Memory B cell (primary cell): ENCODE measurements around the gene GLP1R.

Experiments used
- ATAC-seq: fragments of 150-1000 bp; cut with Tn5 transposase; 2 replicates; pipeline ENCODE4 v1.10.0; 2021; ENCODE audit warnings: low read depth, mild to moderate bottlenecking, moderate library complexity
- DNase-seq, 2 donors: peaks; one replicate each; pipeline ENCODE4 v3.0.0; 2022; ENCODE audit warnings: low spot score in 2 of 2
- H3K27ac Mint-ChIP-seq: one replicate; pipeline ENCODE4 v1.8.0; 2022; ENCODE audit warnings: mild to moderate bottlenecking, moderate library complexity, mixed read lengths
- H3K27me3 Mint-ChIP-seq: one replicate; pipeline ENCODE4 v1.8.0; 2022; ENCODE audit warnings: mixed read lengths
- H3K36me3 Mint-ChIP-seq: one replicate; pipeline ENCODE4 v1.8.0; 2022; ENCODE audit warnings: mild to moderate bottlenecking, mixed read lengths
- H3K4me1 Mint-ChIP-seq: one replicate; pipeline ENCODE4 v1.8.0; 2022; ENCODE audit warnings: mixed read lengths
- H3K4me3 Mint-ChIP-seq: one replicate; pipeline ENCODE4 v1.8.0; 2022; ENCODE audit warnings: mild to moderate bottlenecking, moderate library complexity, mixed read lengths
- H3K9me3 Mint-ChIP-seq: one replicate; pipeline ENCODE4 v1.8.0; 2022; ENCODE audit warnings: mixed read lengths

The GLP1R gene

GRCh38 chr6:39051399-39052122, 3.0 kb downstream of the GLP1R start:
- no peak for ATAC-seq
- H3K27ac Mint-ChIP-seq: no peak overlapping the region
- H3K27me3 Mint-ChIP-seq: peaks cover 31% of the 10 kb centered on the region
- DNase-seq: no peak
- H3K36me3 Mint-ChIP-seq: no peaks in the 10 kb centered on the region
- H3K4me1 Mint-ChIP-seq: peaks cover 5% of the 10 kb centered on the region
- no peaks in the 10 kb centered on the region for H3K9me3 Mint-ChIP-seq
- no peak overlapping the region for H3K4me3 Mint-ChIP-seq

GRCh38 chr6:39053016-39053624, 4.5 kb downstream of the GLP1R start:
- Mint-ChIP-seq H3K4me1 (peaks cover 5% of the 10 kb centered on the region), H3K36me3 (no peaks in the 10 kb centered on the region), H3K27me3 (peaks cover 25% of the 10 kb centered on the region), H3K9me3 (no peaks in the 10 kb centered on the region), H3K4me3 (no peak overlapping the region), H3K27ac (no peak overlapping the region)
- DNase-seq (no peak), ATAC-seq (no peak)

- Mint-ChIP-seq H3K27me3 (peaks cover 29% of the 10 kb centered on the region), H3K4me1 (peaks cover 5% of the 10 kb centered on the region), H3K36me3 (no peaks in the 10 kb centered on the region), H3K27ac (no peak overlapping the region), H3K9me3 (no peaks in the 10 kb centered on the region), H3K4me3 (no peak overlapping the region)
- no peak for DNase-seq
- ATAC-seq: no peak
Observed at GRCh38 chr6:39053854-39054576, 5.4 kb downstream of the GLP1R start.

- Mint-ChIP-seq H3K36me3 (no peaks in the 10 kb centered on the region), H3K4me1 (peaks cover 3% of the 10 kb centered on the region), H3K27me3 (peaks cover 28% of the 10 kb centered on the region), H3K9me3 (no peaks in the 10 kb centered on the region), H3K27ac (no peak overlapping the region), H3K4me3 (no peak overlapping the region)
- DNase-seq (no peak), ATAC-seq (no peak)
Observed at GRCh38 chr6:39054577-39055142, 6.1 kb downstream of the GLP1R start.

GRCh38 chr6:39055661-39056060, 7.1 kb downstream of the GLP1R start:
- H3K9me3 Mint-ChIP-seq: no peaks in the 10 kb centered on the region
- H3K36me3 Mint-ChIP-seq: no peaks in the 10 kb centered on the region
- H3K27ac Mint-ChIP-seq: no peak overlapping the region
- H3K27me3 Mint-ChIP-seq: peaks cover 31% of the 10 kb centered on the region
- ATAC-seq (no peak), DNase-seq (no peak)
- H3K4me1 Mint-ChIP-seq: peaks cover 3% of the 10 kb centered on the region
- no peak overlapping the region for H3K4me3 Mint-ChIP-seq

GRCh38 chr6:39056191-39056590, 7.6 kb downstream of the GLP1R start:
- Mint-ChIP-seq H3K4me3 (no peak overlapping the region), H3K27ac (no peak overlapping the region), H3K4me1 (peaks cover 3% of the 10 kb centered on the region), H3K9me3 (no peaks in the 10 kb centered on the region), H3K27me3 (peaks cover 30% of the 10 kb centered on the region), H3K36me3 (no peaks in the 10 kb centered on the region)
- no peak for ATAC-seq
- no peak for DNase-seq

- Mint-ChIP-seq H3K4me1 (peaks cover 2% of the 10 kb centered on the region), H3K27ac (no peak overlapping the region), H3K36me3 (no peaks in the 10 kb centered on the region), H3K9me3 (no peaks in the 10 kb centered on the region), H3K27me3 (peaks cover 29% of the 10 kb centered on the region), H3K4me3 (no peak overlapping the region)
- ATAC-seq (no peak), DNase-seq (no peak)
Observed at GRCh38 chr6:39056681-39057080, 8.1 kb downstream of the GLP1R start.

GRCh38 chr6:39057251-39058155, 8.9 kb downstream of the GLP1R start:
- no peak overlapping the region for H3K27ac Mint-ChIP-seq
- ATAC-seq (no peak), DNase-seq (no peak)
- peaks cover 28% of the 10 kb centered on the region for H3K27me3 Mint-ChIP-seq
- H3K4me3 Mint-ChIP-seq: no peak overlapping the region
- H3K4me1 Mint-ChIP-seq: no peaks in the 10 kb centered on the region
- no peaks in the 10 kb centered on the region for H3K9me3 Mint-ChIP-seq
- no peaks in the 10 kb centered on the region for H3K36me3 Mint-ChIP-seq

- Mint-ChIP-seq H3K4me3 (no peak overlapping the region), H3K36me3 (no peaks in the 10 kb centered on the region), H3K27ac (no peak overlapping the region), H3K27me3 (peaks cover 21% of the 10 kb centered on the region), H3K4me1 (no peaks in the 10 kb centered on the region), H3K9me3 (no peaks in the 10 kb centered on the region)
- ATAC-seq: no peak
- no peak for DNase-seq
Observed at GRCh38 chr6:39058471-39059147, 10.0 kb downstream of the GLP1R start.

- Mint-ChIP-seq H3K27me3 (peaks cover 14% of the 10 kb centered on the region), H3K36me3 (no peaks in the 10 kb centered on the region), H3K27ac (no peak overlapping the region), H3K4me1 (no peaks in the 10 kb centered on the region), H3K9me3 (no peaks in the 10 kb centered on the region), H3K4me3 (no peak overlapping the region)
- DNase-seq (no peak), ATAC-seq (no peak)
Observed at GRCh38 chr6:39059496-39060310, 11.1 kb downstream of the GLP1R start.

GRCh38 chr6:39060467-39061160, 12.0 kb downstream of the GLP1R start:
- peaks cover 17% of the 10 kb centered on the region for H3K27me3 Mint-ChIP-seq
- H3K36me3 Mint-ChIP-seq: no peaks in the 10 kb centered on the region
- H3K4me1 Mint-ChIP-seq: no peaks in the 10 kb centered on the region
- no peak for ATAC-seq
- H3K9me3 Mint-ChIP-seq: no peaks in the 10 kb centered on the region
- no peak for DNase-seq
- H3K4me3 Mint-ChIP-seq: no peak overlapping the region
- no peak overlapping the region for H3K27ac Mint-ChIP-seq

- Mint-ChIP-seq H3K27me3 (peaks cover 17% of the 10 kb centered on the region), H3K36me3 (no peaks in the 10 kb centered on the region), H3K27ac (no peak overlapping the region), H3K4me1 (no peaks in the 10 kb centered on the region), H3K4me3 (no peak overlapping the region), H3K9me3 (no peaks in the 10 kb centered on the region)
- ATAC-seq (no peak), DNase-seq (no peak)
Observed at GRCh38 chr6:39061182-39061581, 12.6 kb downstream of the GLP1R start.
